GM10248 (cell line): ENCODE results near the gene YJU2.

ENCODE experiments used
- CTCF ChIA-PET: fragments of 300-600 bp; sonication (Branson Sonifier 250); formaldehyde crosslinking; extraction: SDS; loops from one replicate; lab custom pipeline; 2021; ENCODE audit warnings: antibody characterized with exemption; lab: Yijun Ruan, JAX
- POLR2A ChIA-PET: fragments of 350-650 bp; sonication (Branson Sonifier 250); formaldehyde crosslinking; extraction: SDS; loops from one replicate; lab custom pipeline; 2020; ENCODE audit warnings: antibody characterized with exemption; lab: Yijun Ruan, JAX
- DNase-seq: peaks from one replicate; pipeline ENCODE4 v3.0.0; 2012; ENCODE audit errors: extremely low spot score
- TF ChIP-seq, protein P1 (sequence below): IDR thresholded peaks from 2 replicates; pipeline ENCODE4 v1.5.1; 2012; ENCODE audit warnings: mild to moderate bottlenecking, low read depth; ENCODE audit errors: extremely low read depth, missing control alignments, control extremely low read depth

Gene YJU2

DNA sequence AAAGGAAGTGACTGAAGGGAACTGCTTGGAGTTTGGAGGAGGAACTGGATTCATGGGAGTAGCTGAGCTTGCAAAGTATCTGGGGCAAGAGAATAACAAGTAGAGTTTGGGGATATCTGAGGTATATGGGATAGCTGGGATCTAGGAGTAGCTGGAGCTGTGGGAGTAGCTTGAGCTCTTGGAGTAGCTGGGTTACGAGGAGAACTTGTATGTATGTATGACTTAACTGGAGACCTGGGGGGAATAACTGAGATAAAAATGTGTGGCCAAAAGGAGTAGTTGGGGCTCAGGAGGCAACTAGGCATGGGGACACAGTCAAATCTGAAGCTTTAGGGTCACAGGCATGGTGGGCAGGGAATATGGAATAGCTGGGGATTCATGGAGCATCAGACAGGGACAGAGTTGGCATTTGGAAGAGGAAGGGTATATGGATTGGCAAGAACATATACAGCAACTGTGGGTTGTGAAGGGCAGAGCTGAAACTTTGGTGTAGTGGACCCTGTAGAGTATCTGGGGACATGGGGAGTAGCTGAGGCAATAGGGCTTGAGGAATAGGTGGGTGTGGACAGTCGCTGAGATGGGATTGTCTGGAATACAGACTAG, 45.8 kb upstream of the YJU2 start:
- ChIA-PET CTCF (interaction anchor here (0.6 to 4.6 kb wide), 13 partner anchors 9 to 323 kb away, joined by 3 to 26 read pairs (median 8); partner anchors contain the start of gene EEF2), POLR2A (interaction anchor here (1.4 kb wide), 1 partner anchor 216 kb away, joined by 4 read pairs; the partner anchor contains the start of gene EEF2)
- TF ChIP-seq, protein P1, sequence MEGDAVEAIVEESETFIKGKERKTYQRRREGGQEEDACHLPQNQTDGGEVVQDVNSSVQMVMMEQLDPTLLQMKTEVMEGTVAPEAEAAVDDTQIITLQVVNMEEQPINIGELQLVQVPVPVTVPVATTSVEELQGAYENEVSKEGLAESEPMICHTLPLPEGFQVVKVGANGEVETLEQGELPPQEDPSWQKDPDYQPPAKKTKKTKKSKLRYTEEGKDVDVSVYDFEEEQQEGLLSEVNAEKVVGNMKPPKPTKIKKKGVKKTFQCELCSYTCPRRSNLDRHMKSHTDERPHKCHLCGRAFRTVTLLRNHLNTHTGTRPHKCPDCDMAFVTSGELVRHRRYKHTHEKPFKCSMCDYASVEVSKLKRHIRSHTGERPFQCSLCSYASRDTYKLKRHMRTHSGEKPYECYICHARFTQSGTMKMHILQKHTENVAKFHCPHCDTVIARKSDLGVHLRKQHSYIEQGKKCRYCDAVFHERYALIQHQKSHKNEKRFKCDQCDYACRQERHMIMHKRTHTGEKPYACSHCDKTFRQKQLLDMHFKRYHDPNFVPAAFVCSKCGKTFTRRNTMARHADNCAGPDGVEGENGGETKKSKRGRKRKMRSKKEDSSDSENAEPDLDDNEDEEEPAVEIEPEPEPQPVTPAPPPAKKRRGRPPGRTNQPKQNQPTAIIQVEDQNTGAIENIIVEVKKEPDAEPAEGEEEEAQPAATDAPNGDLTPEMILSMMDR = no peak
- DNase-seq = no peak

DNA sequence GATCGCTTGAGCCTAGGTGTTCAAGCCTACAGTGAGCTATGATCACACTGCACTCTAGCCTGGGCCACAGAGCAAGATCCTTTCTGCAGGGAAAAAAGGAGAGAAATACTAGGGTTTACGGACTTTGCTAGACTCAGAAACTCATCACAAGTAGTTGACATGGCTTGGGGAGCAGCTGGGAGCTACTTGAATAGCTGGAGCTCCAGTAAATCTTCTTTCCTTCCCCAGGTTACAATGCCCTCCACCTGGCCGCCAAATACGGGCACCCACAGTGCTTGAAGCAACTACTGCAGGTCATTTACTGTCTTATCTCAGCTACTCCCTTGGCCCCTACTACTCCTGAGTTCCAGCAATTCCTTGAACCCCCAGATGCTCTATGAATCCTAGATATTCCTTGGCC, 45.1 kb upstream of the YJU2 start:
- POLR2A ChIA-PET = no interaction called here

DNA sequence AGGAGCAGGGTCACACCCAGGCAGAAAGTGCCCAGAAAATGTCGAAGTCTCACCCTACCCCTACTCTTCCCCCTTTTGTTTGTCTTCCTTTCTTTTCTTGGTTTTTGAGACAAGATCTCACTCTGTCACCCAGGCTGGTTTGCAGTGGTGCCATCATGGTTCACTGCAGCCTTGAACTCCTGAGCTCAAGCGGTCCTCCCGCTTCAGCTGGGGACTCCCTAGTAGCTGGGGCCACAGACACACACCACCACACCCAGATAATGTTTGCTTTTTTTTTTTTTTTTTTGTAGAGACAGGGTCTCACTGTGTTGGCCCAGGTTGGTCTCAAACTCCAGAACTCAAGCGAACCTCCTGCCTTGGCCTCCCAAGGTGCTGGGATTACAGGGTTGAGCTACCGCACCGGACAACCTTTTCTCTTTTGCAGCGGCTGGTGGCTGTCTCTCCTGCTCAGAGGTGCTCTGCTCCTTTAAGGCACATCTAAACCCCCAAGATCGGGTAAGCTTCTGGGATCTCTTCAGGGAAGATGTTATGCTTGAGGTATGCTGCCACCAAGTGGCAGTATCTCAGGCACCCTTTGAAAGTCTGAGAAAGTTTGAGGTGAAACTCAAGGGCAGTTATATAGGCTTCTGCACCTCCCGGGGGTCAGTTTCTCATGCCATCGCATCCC, 39.9 kb upstream of the YJU2 start:
- ChIA-PET POLR2A (no interaction called here), CTCF (interaction anchor here (0.7 to 3.0 kb wide), 9 partner anchors 9 to 222 kb away, joined by 3 to 47 read pairs (median 6); partner anchors contain the start of gene EEF2)
- DNase-seq = no peak
- TF ChIP-seq, protein P1 = peak; percentile 23

More for the DNA sequence above, 45.1 kb upstream of the YJU2 start:
- CTCF ChIA-PET = interaction anchor here (0.9 to 4.6 kb wide), 14 partner anchors 10 to 380 kb away, joined by 3 to 26 read pairs (median 7); partner anchors contain the start of gene EEF2
- TF ChIP-seq, protein P1 = no peak
- no peak for DNase-seq

DNA sequence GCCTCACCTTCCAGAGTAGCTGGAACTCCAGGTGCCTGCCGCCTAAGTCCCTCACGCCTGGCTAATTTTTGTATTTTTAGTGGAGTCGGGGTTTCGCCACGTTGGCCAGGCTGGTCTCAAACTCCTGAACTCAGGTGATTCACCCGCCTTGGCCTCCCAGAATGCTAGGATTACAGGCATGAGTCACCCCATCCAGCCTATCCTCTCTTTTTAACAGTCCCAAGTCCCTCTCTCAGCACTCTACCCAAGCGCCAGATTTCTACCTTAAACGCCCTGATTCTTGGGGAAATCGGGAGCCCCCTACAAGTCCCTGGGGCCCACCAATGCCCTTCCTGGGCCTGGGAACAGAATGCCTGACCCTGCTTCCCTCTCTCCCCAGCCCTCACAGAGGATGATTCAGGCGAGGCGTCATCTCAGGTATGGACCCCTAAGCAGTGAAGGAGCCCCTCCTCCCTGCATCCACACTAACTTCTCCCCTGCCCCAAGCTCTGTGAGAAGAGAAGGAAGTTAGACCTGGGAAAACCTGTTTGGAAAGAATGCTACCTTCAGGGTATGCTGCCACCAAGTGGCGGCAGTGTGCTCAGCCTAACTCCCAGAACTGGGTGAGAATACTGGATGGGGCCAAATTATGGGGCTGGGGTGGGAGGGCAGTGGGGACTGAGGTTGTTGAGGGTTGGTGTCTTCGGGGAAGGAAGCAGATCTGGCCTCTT, 38.3 kb upstream of the YJU2 start:
- peak; percentile 48 for DNase-seq
- POLR2A ChIA-PET = no interaction called here

DNA sequence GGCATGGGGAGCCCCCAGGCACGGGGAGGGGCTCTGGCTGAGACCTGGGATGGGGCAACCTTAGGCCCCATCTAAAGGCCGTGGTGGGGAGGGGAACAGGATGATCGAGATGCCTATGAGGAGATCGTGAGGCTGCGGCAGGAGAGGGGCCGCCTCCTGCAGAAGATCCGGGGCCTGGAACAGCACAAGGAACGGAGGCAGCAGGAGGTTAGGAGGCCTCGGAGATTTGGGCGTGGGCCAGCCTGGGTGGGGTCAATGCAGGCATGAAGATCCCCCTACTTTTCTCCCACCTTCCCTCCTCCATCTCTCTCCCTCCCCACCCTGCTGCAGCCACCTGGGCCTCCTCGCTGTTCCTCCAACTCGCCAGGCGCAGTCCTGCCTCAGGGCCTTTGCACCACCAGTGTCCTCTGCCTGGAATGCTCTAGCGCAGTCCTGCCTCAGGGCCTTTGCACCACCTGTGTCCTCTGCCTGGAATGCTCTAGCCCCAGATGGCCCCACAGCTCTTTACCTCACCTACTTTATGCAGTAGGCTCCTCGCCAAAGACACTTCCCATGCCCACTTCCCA, 36.6 kb upstream of the YJU2 start:
- CTCF ChIA-PET = interaction anchor here (1.3 kb wide), 1 partner anchor 70 kb away, joined by 4 read pairs; no protein-coding TSS in a partner anchor
- DNase-seq = no peak
- TF ChIP-seq, protein P1 = no peak
- POLR2A ChIA-PET = no interaction called here

More for the DNA sequence above, 38.3 kb upstream of the YJU2 start:
- CTCF ChIA-PET = interaction anchor here (0.7 to 3.0 kb wide), 12 partner anchors 8 to 355 kb away, joined by 3 to 47 read pairs (median 4); no protein-coding TSS in a partner anchor
- TF ChIP-seq, protein P1 = peak; percentile 61

DNA sequence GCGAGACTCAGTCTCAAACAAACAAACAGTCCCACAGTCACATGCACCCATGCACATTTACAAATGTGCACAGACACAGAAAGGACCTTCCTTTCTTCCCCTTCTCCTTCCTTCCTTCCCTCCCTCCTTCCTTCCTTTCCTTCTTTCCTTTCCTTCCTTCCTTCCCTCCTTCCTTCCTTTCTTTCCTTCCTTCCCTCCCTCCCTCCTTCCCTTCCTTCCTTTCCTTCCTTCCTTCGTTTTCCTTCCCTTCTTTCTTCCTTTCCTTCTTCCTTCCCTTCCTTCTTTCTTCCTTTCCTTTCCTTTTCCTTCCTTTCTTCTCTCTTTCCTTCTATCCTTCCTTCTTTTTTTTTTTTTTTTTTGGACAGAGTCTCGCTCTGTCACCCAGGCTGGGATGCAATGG, 33.8 kb upstream of the YJU2 start:
- ChIA-PET CTCF (no interaction called here), POLR2A (no interaction called here)
- TF ChIP-seq, protein P1 = no peak
- DNase-seq = no peak
